H1 (cell line): ENCODE measurements around the gene MACROD2. TPM values are rescaled to one million over a fixed set of nuclear protein-coding genes. Genes with fewer than 3 reads are reported as not detected.

ENCODE experiments used
- CTCF ChIA-PET: fragments of 300-600 bp; sonication (Branson Sonifier 250); formaldehyde crosslinking; loops from one replicate; lab custom pipeline; 2021; ENCODE audit not compliant: partially characterized antibody; lab: Charles Lee
- POLR2A ChIA-PET: fragments of 300-600 bp; sonication (Branson Sonifier 250); formaldehyde crosslinking; loops from one replicate; lab custom pipeline; 2021; ENCODE audit warnings: inconsistent platforms; ENCODE audit not compliant: partially characterized antibody; lab: Charles Lee
- DNase-seq, 2 experiments: peaks; one replicate each; pipeline versions ENCODE4 v3.0.0 to v3.0.0-alpha.2; 2010 to 2022; ENCODE audit warnings: low spot score in 2 of 2, low read depth in 1 of 2, mixed read lengths in 1 of 2
- FAIRE-seq: peaks from 2 replicates; lab custom pipeline; 2011; peaks lifted over from hg19 to GRCh38; lab: Jason Lieb, UNC
- H2AFZ ChIP-seq: 2 replicates; pipeline ENCODE4 v1.8.1; 2012; ENCODE audit warnings: low read length, inconsistent platforms
- H2AK5ac ChIP-seq: 2 replicates; pipeline ENCODE4 v1.6.1; 2013; ENCODE audit warnings: low read depth, low read length
- H2BK120ac ChIP-seq: replicated peaks from 2 replicates; pipeline ENCODE3; 2013; ENCODE audit warnings: low read depth, low read length, inconsistent platforms
- H2BK12ac ChIP-seq: 2 replicates; pipeline ENCODE4 v1.6.1; 2013; ENCODE audit warnings: low read depth, low read length
- H2BK15ac ChIP-seq: 2 replicates; pipeline ENCODE4 v1.6.1; 2013; ENCODE audit warnings: low read length
- H2BK20ac ChIP-seq: 2 replicates; pipeline ENCODE4 v1.6.1; 2013; ENCODE audit warnings: low read length
- H2BK5ac ChIP-seq: 2 replicates; pipeline ENCODE4 v1.6.1; 2013; ENCODE audit warnings: low read depth, low read length
- H3K14ac ChIP-seq: 2 replicates; pipeline ENCODE4 v1.6.1; 2013; ENCODE audit warnings: inconsistent platforms; ENCODE audit not compliant: insufficient read length
- H3K18ac ChIP-seq: 2 replicates; pipeline ENCODE4 v1.6.1; 2013; ENCODE audit warnings: low read length; ENCODE audit errors: extremely low read depth
- H3K23ac ChIP-seq: 2 replicates; pipeline ENCODE4 v1.6.1; 2013; ENCODE audit warnings: inconsistent platforms; ENCODE audit not compliant: insufficient read length
- H3K23me2 ChIP-seq: 2 replicates; pipeline ENCODE4 v1.6.1; 2013; ENCODE audit warnings: low read depth, low read length
- H3K27ac ChIP-seq: 2 replicates; pipeline ENCODE4 v1.6.1; 2011; ENCODE audit warnings: low read depth, low read length, inconsistent platforms
- H3K27me3 ChIP-seq, 4 experiments: replicated peaks in 1 of 4; 1 replicate in 1 of 4; 2 replicates in 3 of 4; pipeline versions ENCODE4 v1.6.1 to v1.8.1; 2011 to 2013; ENCODE audit warnings: low read length in 3 of 4, mild to moderate bottlenecking in 3 of 4, inconsistent platforms in 2 of 4, mixed read lengths in 2 of 4, moderate library complexity in 1 of 4; ENCODE audit not compliant: control insufficient read depth in 3 of 4, insufficient read depth in 3 of 4; ENCODE audit errors: extremely low read depth in 1 of 4
- H3K36me3 ChIP-seq, 4 experiments: 2 replicates each; pipeline versions ENCODE4 v1.6.1 to v1.8.1; 2011 to 2013; ENCODE audit warnings: mild to moderate bottlenecking in 4 of 4, low read length in 3 of 4, moderate library complexity in 2 of 4, control low read depth in 1 of 4, inconsistent platforms in 1 of 4; ENCODE audit not compliant: insufficient read depth in 4 of 4, control insufficient read depth in 2 of 4
- H3K4ac ChIP-seq: replicated peaks from 2 replicates; pipeline ENCODE3; 2013; ENCODE audit warnings: low read length, low read depth, mixed read lengths, inconsistent platforms; ENCODE audit not compliant: insufficient read length
- H3K4me1 ChIP-seq, 4 experiments: replicated peaks in 1 of 4; 1 replicate in 1 of 4; 2 replicates in 3 of 4; pipeline versions ENCODE4 v1.6.1 to v1.8.1; 2011 to 2013; ENCODE audit warnings: low read length in 3 of 4, inconsistent platforms in 2 of 4, mixed read lengths in 1 of 4; ENCODE audit not compliant: insufficient read depth in 4 of 4, control insufficient read depth in 3 of 4
- H3K4me2 ChIP-seq, 2 experiments: 2 replicates each; pipeline versions ENCODE4 v1.6.1 to v1.8.1; 2011 to 2013; ENCODE audit warnings: low read depth in 2 of 2, low read length in 2 of 2, control low read depth in 1 of 2, inconsistent platforms in 1 of 2, mild to moderate bottlenecking in 1 of 2; ENCODE audit not compliant: insufficient read depth in 1 of 2
- H3K4me3 ChIP-seq, 4 experiments: fragments of 200-600, 300-600 bp in 1 of 4; sonication (generic), shearing (Covaris generic), sonication (Bioruptor Twin) in 1 of 4; 2 replicates each; pipeline versions ENCODE4 v1.5.1 to v1.8.1; 2011 to 2016; ENCODE audit warnings: low read length in 4 of 4, low read depth in 3 of 4, control low read depth in 2 of 4, inconsistent platforms in 2 of 4, mild to moderate bottlenecking in 2 of 4, mixed read lengths in 1 of 4, moderate library complexity in 1 of 4; ENCODE audit not compliant: insufficient read depth in 2 of 4; ENCODE audit errors: extremely low read depth in 1 of 4
- H3K56ac ChIP-seq: replicated peaks from 2 replicates; pipeline ENCODE3; 2013; ENCODE audit warnings: low read depth, mild to moderate bottlenecking, mixed read lengths, low read length, inconsistent platforms; ENCODE audit not compliant: insufficient read length
- H3K79me1 ChIP-seq: 2 replicates; pipeline ENCODE4 v1.6.1; 2013; ENCODE audit warnings: low read depth, low read length, control low read depth
- H3K79me2 ChIP-seq, 2 experiments: 2 replicates each; pipeline versions ENCODE4 v1.6.1 to v1.8.1; 2012 to 2013; ENCODE audit warnings: low read length in 2 of 2, mild to moderate bottlenecking in 2 of 2, inconsistent platforms in 1 of 2; ENCODE audit not compliant: insufficient read depth in 2 of 2, control insufficient read depth in 1 of 2
- H3K9ac ChIP-seq, 4 experiments: replicated peaks in 1 of 4; 1 replicate in 1 of 4; 2 replicates in 3 of 4; pipeline versions ENCODE4 v1.6.1 to v1.8.1; 2011 to 2013; ENCODE audit warnings: low read depth in 3 of 4, low read length in 3 of 4, control low read depth in 2 of 4, mild to moderate bottlenecking in 2 of 4, moderate library complexity in 2 of 4, inconsistent platforms in 1 of 4; ENCODE audit errors: extremely low read depth in 1 of 4
- H3K9me3 ChIP-seq, 2 experiments: 2 replicates each; pipeline versions ENCODE4 v1.6.1 to v1.8.1; 2012 to 2013; ENCODE audit warnings: mild to moderate bottlenecking in 2 of 2, moderate library complexity in 2 of 2, control low read depth in 1 of 2, inconsistent platforms in 1 of 2, low read depth in 1 of 2, low read length in 1 of 2, mixed read lengths in 1 of 2; ENCODE audit not compliant: insufficient read depth in 2 of 2
- H4K20me1 ChIP-seq, 2 experiments: replicated peaks in 1 of 2; 2 replicates each; pipeline versions ENCODE3 to v1.8.1; 2011 to 2013; ENCODE audit warnings: inconsistent platforms in 2 of 2, low read length in 2 of 2, mild to moderate bottlenecking in 1 of 2; ENCODE audit not compliant: insufficient read depth in 2 of 2, control insufficient read depth in 1 of 2
- H4K5ac ChIP-seq: 2 replicates; pipeline ENCODE4 v1.6.1; 2013; ENCODE audit warnings: low read length, low read depth, mixed read lengths, inconsistent platforms; ENCODE audit not compliant: insufficient read length
- H4K8ac ChIP-seq: 2 replicates; pipeline ENCODE4 v1.8.0; 2013; ENCODE audit warnings: mild to moderate bottlenecking, moderate library complexity, low read length, inconsistent platforms; ENCODE audit not compliant: insufficient read depth; ENCODE audit errors: extremely low read depth
- H4K91ac ChIP-seq: replicated peaks from 2 replicates; pipeline ENCODE3; 2013; ENCODE audit warnings: low read length, mixed read lengths, inconsistent platforms; ENCODE audit not compliant: insufficient read length
- POLR2A ChIP-seq, 2 experiments: IDR thresholded peaks; 1 replicate in 1 of 2; 2 replicates in 1 of 2; pipeline ENCODE4 v1.6.1; 2011; ENCODE audit warnings: low read depth in 2 of 2, low read length in 2 of 2, mild to moderate bottlenecking in 2 of 2; ENCODE audit errors: control extremely low read depth in 1 of 2
- SIN3A ChIP-seq, 2 experiments: IDR thresholded peaks in 1 of 2; conservative IDR thresholded peaks in 1 of 2; 2 replicates each; pipeline ENCODE4 v1.6.1; 2011 to 2012; ENCODE audit warnings: low read length in 2 of 2, improper control_type of control experiment in 1 of 2, low read depth in 1 of 2, mild to moderate bottlenecking in 1 of 2
- SP2 ChIP-seq: IDR thresholded peaks from 2 replicates; pipeline ENCODE4 v1.6.1; 2012; ENCODE audit warnings: mild to moderate bottlenecking, low read length, inconsistent platforms
- WGBS, 2 experiments: shearing (Covaris generic) in 1 of 2; methylation state at CpG; one replicate each; pipeline versions ENCODE4 v1.1.6 to v1.1.7; 2013 to 2015; ENCODE audit warnings: low lambda C conversion rate in 2 of 2, mixed read lengths in 2 of 2, inconsistent platforms in 1 of 2, low coverage in 1 of 2, missing lambda C conversion rate in 1 of 2; ENCODE audit not compliant: insufficient replicate concordance in 2 of 2, insufficient coverage in 1 of 2, insufficient read length in 1 of 2; ENCODE audit errors: extremely low coverage in 1 of 2, missing lambda C conversion rate in 1 of 2; 5-methylcytosine and 5-hydroxymethylcytosine counted together
- polyA plus RNA-seq, 7 experiments: library from polyadenylated mRNA; depleted of rRNA in 3 of 7; stranded (reverse) in 5 of 7; unstranded in 2 of 7; fragments of >200 nt in 5 of 7; fragments of 200-250 nt in 2 of 7; gene quantifications; 1 replicate in 5 of 7; 2 replicates in 1 of 7; 4 replicates in 1 of 7; pipeline versions ENCODE4 v1.2.1 to v1.2.3, GENCODE V29; 2011 to 2013; ENCODE audit warnings: missing spikeins in 2 of 7, mixed read lengths in 2 of 7
- total RNA-seq: library from RNA; stranded (reverse); fragmentation: NEBNext Ultra II Directional; extraction: Animal tissue kit (Norgen Biotek cat#: 25700); gene quantifications from 2 replicates; pipeline ENCODE4 v1.2.1, GENCODE V29; 2021
- TF ChIP-seq, protein P1 (sequence below): IDR thresholded peaks from 2 replicates; pipeline ENCODE4 v1.6.1; 2012; ENCODE audit warnings: inconsistent platforms
- TF ChIP-seq, protein P2 (sequence below): IDR thresholded peaks from 2 replicates; pipeline ENCODE4 v1.6.1; 2012; ENCODE audit warnings: inconsistent platforms

MACROD2 gene
- total and polyA plus RNA-seq, 2 of the 8 experiments (the other 6 are each of a cell fraction or from before 2014, with no cell fraction given): 0.70 to 3.9 TPM

DNA sequence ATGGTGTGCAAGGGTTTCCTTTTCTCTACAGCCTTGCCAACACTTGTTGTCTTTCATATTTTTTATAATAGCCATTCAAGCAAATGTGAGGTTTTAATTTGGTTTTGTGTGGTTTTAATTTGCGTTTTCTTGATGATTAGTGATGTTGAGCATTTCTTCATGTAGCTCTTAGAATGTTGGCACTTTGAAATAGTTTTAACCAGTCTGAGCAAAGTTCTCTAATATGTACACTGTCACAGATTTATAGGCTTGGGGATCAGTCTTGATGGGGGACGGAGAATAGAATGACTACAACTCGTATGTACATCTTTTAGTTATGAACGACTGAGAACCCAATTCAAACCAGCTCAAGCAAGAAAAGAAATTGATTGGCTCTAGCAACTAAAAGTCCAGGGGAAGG lies 1574.8 kb downstream of the MACROD2 start:
- Histone ChIP-seq H3K56ac (no peak overlapping the region), H3K27ac (no peak overlapping the region), H3K4me1 (no peaks in the 10 kb centered on the region), H4K20me1 (no peaks in the 10 kb centered on the region), H3K18ac (no peak overlapping the region), H3K27me3 (no peaks in the 10 kb centered on the region), H2AFZ (0 out of 2 replicates have a peak overlapping the region, but pooled peaks have one; percentile 40), H3K4ac (no peak overlapping the region), H2AK5ac (no peak overlapping the region), H2BK12ac (no peak overlapping the region)
- no peak for FAIRE-seq
- 89% methylated on average over 4 of the region's 4 CpGs; no CpG with 5 or more reads in 1 of the 2 experiments for whole genome bisulfite sequencing, 2 experiments
- CTCF ChIA-PET: no interaction called here
- TF ChIP-seq, protein P1, sequence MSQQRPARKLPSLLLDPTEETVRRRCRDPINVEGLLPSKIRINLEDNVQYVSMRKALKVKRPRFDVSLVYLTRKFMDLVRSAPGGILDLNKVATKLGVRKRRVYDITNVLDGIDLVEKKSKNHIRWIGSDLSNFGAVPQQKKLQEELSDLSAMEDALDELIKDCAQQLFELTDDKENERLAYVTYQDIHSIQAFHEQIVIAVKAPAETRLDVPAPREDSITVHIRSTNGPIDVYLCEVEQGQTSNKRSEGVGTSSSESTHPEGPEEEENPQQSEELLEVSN: no peak
- no peak for TF ChIP-seq POLR2A (IDR thresholded peaks at IDR 0.05; ENCODE audit: control extremely low read depth in 1 of 2, low read depth in 2 of 2, low read length in 2 of 2)
- TF ChIP-seq SP2: no peak
- TF ChIP-seq, protein P2, sequence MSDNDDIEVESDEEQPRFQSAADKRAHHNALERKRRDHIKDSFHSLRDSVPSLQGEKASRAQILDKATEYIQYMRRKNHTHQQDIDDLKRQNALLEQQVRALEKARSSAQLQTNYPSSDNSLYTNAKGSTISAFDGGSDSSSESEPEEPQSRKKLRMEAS: no peak
- no peak for TF ChIP-seq SIN3A (conservative IDR thresholded peaks at IDR 0.05 in 1 of 2, IDR thresholded peaks at IDR 0.05 in 1 of 2; ENCODE audit: low read depth in 1 of 2, low read length in 2 of 2)
- TF ChIP-seq, all 59 proteins: peak for 0
- no peak overlapping the region for H3K4me2 ChIP-seq
- H4K91ac ChIP-seq: no peak overlapping the region
- no peaks in the 10 kb centered on the region for H3K36me3 ChIP-seq
- no peak overlapping the region for H2BK20ac ChIP-seq
- H3K23me2 ChIP-seq: no peaks in the 10 kb centered on the region
- H3K23ac ChIP-seq: no peak overlapping the region
- H2BK5ac ChIP-seq: no peak overlapping the region
- no peak overlapping the region for H3K4me3 ChIP-seq
- H3K79me1 ChIP-seq: no peaks in the 10 kb centered on the region
- H2BK120ac ChIP-seq: no peak overlapping the region
- H4K5ac ChIP-seq: no peak overlapping the region
- H3K9me3 ChIP-seq: no peaks in the 10 kb centered on the region
- no peak overlapping the region for H3K14ac ChIP-seq
- DNase-seq: no peak
- no peaks in the 10 kb centered on the region for H3K79me2 ChIP-seq
- H2BK15ac ChIP-seq: no peak overlapping the region
- H3K9ac ChIP-seq: no peak overlapping the region
- POLR2A ChIA-PET: no interaction called here
- no peak overlapping the region for H4K8ac ChIP-seq
